Measurements from ENCODE around the gene ZDHHC17. TPM values are rescaled to one million over a fixed set of nuclear protein-coding genes. Genes with fewer than 3 reads are reported as not detected.

Gene ZDHHC17
- total RNA-seq, 1 donor from 2014 or later: 69.2 TPM

DNA sequence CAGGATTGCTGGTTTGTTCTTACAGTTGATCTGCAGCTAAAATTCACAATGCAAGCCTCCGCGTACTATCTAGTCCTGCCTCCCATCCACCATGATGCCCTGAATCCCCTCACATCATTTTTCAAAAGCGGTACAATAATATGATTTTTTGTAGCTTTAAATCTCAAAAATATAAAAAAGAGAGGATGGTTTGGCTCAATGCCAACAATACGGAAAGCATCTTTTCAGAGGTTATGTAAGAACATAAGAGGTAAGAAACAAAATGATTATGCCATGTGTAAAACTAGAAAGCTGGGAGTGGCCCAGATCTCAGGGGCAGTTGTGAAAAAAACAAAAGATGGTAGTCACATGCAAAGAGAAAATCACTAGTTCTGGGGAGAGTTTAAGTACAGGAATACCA lies 24.0 kb upstream of the ZDHHC17 start:
- Mint-ChIP-seq H3K9me3 (ENCODE audit: low read depth) (peaks cover 30% of the 10 kb centered on the region), H3K27ac (no peak overlapping the region), H3K4me3 (ENCODE audit: low read depth) (no peak overlapping the region), H3K4me1 (ENCODE audit: low read depth) (no peaks in the 10 kb centered on the region), H3K27me3 (no peaks in the 10 kb centered on the region), H3K36me3 (ENCODE audit: insufficient read depth) (peaks cover 6% of the 10 kb centered on the region)
- no peak for DNase-seq (ENCODE audit: low spot score, unreplicated experiment)
- TF ChIP-seq, protein P1, sequence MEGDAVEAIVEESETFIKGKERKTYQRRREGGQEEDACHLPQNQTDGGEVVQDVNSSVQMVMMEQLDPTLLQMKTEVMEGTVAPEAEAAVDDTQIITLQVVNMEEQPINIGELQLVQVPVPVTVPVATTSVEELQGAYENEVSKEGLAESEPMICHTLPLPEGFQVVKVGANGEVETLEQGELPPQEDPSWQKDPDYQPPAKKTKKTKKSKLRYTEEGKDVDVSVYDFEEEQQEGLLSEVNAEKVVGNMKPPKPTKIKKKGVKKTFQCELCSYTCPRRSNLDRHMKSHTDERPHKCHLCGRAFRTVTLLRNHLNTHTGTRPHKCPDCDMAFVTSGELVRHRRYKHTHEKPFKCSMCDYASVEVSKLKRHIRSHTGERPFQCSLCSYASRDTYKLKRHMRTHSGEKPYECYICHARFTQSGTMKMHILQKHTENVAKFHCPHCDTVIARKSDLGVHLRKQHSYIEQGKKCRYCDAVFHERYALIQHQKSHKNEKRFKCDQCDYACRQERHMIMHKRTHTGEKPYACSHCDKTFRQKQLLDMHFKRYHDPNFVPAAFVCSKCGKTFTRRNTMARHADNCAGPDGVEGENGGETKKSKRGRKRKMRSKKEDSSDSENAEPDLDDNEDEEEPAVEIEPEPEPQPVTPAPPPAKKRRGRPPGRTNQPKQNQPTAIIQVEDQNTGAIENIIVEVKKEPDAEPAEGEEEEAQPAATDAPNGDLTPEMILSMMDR (IDR thresholded peaks at IDR 0.05; ENCODE audit: unreplicated experiment): no peak

DNA sequence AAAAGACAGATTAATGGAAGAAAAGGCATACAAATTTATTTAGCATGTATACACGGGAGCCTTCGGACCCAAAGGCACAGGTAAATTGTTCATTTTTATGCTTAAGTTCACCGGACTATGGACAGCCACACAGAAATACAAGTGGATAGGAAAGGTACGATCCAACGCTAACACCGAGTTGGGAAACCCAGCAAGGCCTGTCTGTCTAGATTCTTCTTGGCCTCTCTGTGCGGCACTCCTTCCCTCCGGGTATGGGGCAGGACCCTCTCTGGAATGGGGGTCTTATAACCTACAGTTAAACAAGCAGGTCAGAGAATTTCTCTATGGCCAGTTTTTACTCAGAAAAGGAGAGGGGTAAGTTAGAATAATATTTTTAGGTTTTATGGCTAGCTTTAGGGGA lies 23.4 kb upstream of the ZDHHC17 start:
- Mint-ChIP-seq H3K27me3 (no peaks in the 10 kb centered on the region), H3K4me3 (ENCODE audit: low read depth) (no peak overlapping the region), H3K36me3 (ENCODE audit: insufficient read depth) (peaks cover 6% of the 10 kb centered on the region), H3K4me1 (ENCODE audit: low read depth) (no peaks in the 10 kb centered on the region), H3K27ac (no peak overlapping the region), H3K9me3 (ENCODE audit: low read depth) (peaks cover 27% of the 10 kb centered on the region)
- no peak for DNase-seq (ENCODE audit: low spot score, unreplicated experiment)
- TF ChIP-seq, protein P1 (IDR thresholded peaks at IDR 0.05; ENCODE audit: unreplicated experiment): no peak

DNA sequence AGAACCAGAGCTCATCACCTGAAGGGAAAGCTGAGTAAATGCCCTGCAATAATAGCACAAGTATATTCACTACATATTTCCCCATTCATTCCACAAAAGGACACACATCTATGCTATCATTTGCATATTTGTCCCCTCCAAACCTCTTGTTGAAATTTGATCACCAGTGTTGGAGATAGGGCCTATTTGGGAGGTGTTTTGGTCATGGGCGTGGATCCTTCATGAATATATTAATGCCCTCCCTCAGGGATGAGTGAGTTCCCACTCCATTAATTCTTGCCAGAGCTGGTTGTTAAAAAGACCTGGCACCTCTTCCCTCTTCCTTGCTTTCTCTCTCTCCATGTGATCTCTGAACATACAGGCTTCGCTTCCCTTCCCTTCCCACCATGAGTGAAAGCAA lies 18.6 kb upstream of the ZDHHC17 start:
- TF ChIP-seq, protein P1 (IDR thresholded peaks at IDR 0.05; ENCODE audit: unreplicated experiment): no peak
- Mint-ChIP-seq H3K4me1 (ENCODE audit: low read depth) (no peaks in the 10 kb centered on the region), H3K27ac (no peak overlapping the region), H3K27me3 (no peaks in the 10 kb centered on the region), H3K9me3 (ENCODE audit: low read depth) (no peaks in the 10 kb centered on the region), H3K36me3 (ENCODE audit: insufficient read depth) (no peaks in the 10 kb centered on the region), H3K4me3 (ENCODE audit: low read depth) (no peak overlapping the region)
- no peak for DNase-seq (ENCODE audit: low spot score, unreplicated experiment)

DNA sequence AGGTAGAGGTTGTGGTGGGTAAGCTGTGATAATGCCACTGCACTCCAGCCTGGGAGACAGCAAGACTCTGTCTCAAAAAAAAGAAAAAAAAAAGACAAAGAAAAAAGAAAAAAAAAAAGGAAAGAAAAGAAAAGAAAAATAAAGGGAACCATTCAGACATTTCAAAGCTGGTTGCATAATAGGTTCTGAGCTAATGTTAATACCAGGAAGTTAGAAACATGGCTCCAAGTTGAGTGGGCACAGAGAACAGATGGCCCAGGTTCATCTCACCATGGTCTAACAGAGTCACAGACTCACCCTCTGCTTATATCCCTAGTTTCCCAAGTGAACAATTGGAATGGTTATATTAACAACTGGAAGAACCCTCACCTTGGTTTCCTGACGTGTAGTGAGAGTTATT lies 17.4 kb upstream of the ZDHHC17 start:
- DNase-seq (ENCODE audit: low spot score, unreplicated experiment): no peak
- Mint-ChIP-seq H3K27ac (no peak overlapping the region), H3K27me3 (no peaks in the 10 kb centered on the region), H3K9me3 (ENCODE audit: low read depth) (no peaks in the 10 kb centered on the region), H3K4me3 (ENCODE audit: low read depth) (no peak overlapping the region), H3K36me3 (ENCODE audit: insufficient read depth) (no peaks in the 10 kb centered on the region), H3K4me1 (ENCODE audit: low read depth) (no peaks in the 10 kb centered on the region)
- TF ChIP-seq, protein P1 (IDR thresholded peaks at IDR 0.05; ENCODE audit: unreplicated experiment): no peak

DNA sequence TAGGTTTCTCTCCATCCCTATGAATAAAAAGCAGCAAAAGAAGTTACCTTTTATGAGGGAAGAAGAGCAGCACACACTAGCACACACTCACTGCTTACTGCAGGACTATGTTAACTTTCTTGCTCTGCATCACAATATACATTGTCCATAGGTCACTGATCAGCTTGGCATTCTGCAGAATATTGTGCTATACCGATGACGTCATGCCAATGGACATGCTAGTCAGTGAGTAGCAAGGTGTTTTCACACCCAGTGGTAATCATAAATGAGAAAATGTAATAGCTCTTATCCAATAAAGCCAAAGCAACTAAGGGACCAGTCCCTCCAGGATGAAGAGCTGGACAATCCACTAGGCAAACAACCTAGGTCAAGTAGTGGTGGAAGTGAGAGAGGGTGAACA lies 16.7 kb upstream of the ZDHHC17 start:
- no peak overlapping the region for H3K27ac Mint-ChIP-seq
- H3K27me3 Mint-ChIP-seq: no peaks in the 10 kb centered on the region

More for the DNA sequence above, 16.7 kb upstream of the ZDHHC17 start:
- Mint-ChIP-seq H3K36me3 (ENCODE audit: insufficient read depth) (no peaks in the 10 kb centered on the region), H3K4me3 (ENCODE audit: low read depth) (no peak overlapping the region), H3K9me3 (ENCODE audit: low read depth) (no peaks in the 10 kb centered on the region), H3K4me1 (ENCODE audit: low read depth) (no peaks in the 10 kb centered on the region)
- DNase-seq (ENCODE audit: low spot score, unreplicated experiment): no peak
- TF ChIP-seq, protein P1 (IDR thresholded peaks at IDR 0.05; ENCODE audit: unreplicated experiment): no peak

All from progenitor cell of endocrine pancreas (in vitro differentiated cells).